HTERT RPE-1 (cell line): ENCODE measurements around the gene GRHPR.

ENCODE experiments used
- in situ Hi-C: fragments of 300-500 bp; cut with MboI; formaldehyde crosslinking; loops from 4 replicates; pipeline ENCODE4 v1.14.3; 2020; ENCODE audit warnings: low sequenced_read_pairs

Gene GRHPR

DNA sequence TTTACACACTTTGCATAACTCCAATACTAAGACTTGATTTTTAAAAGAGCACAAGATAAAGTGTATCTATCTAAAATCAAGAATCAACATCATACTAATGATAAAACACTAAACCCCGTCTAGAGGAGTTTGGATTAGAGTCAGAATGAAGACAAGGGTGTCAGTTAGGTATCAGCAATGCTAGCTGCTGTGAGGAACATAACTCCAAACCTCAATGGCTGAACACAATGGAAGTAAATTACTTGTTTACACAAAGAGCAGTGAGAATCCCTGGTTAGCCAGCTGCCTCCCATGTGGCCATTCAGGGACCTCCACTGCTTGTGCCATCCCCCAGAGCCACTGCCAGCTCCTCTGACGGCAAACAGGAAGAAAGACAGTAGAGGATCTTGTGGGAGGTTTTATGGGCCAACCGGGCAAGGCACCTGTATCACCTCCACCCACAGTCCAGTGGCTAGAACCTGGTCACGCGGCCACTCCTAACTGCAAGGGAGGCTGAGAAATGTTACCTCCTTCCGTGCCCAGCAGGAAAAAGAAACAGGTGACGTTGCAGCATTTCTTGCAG lies 24.0 kb upstream of the GRHPR start:
- in situ Hi-C loops, result no loop called here

DNA sequence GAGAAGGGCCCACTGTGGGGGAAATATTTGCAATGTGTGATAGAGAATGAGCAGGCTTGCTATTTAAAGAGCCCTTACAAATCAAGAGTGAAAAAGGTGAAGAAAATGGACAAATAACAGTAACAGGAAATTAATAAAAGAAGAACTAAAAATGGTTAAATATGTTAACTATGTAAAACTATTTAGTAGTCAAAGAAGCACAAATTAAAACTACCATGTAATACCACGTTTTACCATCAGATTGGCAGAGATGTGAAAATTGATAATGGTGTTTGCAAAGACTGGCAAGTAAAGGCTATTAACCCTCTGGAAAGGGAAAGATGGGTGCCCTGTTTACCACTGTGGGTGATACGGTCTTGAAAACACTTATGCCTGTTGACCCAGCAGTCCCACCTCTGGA lies 23.2 kb upstream of the GRHPR start:
- in situ Hi-C loops, result no loop called here

DNA sequence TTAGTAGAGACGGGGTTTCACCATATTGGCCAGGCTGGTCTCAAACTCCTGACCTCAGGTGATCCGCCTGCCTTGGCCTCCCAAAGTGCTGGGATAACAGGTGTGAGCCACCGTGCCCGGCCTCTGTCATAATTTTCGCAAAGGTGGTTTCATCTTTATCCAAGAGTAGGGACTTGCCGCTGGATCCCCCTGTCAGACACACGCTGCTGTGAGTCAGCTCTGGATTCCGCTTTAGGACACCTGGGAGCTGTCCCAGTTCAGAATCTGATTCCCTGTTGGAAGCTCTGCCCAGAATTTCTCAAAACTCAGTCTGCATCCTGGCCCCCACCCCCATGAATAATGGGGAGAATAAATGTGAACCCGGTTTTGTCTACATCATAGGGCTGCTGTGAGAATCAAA lies 17.9 kb upstream of the GRHPR start:
- in situ Hi-C loops, result no loop called here

DNA sequence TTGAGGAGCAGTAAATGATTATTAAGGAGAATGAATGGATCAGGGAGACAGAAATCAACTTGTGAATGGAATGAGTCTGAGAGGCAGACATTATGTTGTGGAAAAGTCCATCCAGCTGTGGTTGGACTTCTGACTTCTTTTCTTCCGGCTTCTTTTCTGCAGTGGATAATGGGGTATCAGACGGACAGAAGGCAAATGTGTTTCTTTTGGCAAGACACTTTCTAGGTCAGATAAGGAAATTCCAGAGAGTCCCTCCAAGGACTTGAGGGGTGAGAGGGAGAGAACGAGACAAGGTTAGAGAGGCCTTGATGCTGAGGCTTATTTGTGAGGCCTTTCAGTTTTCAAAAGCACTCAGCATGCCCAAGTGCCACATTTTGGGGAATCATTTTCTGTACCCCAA lies 17.1 kb upstream of the GRHPR start:
- in situ Hi-C loops, result no loop called here

DNA sequence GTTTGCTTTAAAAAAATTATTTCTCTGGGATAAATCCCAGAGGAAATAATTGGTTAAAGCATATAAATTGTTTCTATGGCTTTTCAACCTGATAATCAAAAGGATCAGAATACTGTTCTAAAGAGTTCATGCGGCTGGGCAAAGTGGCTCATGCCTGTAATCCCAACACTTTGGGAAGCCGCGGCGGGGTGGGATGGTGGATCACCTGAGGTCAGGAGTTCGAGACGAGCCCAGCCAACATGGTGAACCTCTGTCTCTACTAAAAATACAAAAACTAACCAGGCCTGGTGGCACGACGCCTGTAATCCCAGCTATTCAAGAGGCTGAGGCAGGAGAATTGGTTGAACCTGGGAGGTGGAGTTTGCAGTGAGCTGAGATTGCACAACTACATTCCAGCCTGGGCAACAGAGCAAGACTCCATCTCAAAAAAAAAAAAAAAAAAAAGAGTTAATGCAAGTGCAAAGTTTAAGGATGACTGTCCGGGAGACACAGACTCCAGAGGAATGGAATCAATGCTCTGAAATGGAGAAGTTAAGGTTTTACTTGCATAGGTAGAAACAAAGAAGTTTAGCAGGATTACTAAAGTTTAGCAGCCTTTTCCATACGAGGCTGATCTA lies 16.6 kb upstream of the GRHPR start:
- in situ Hi-C loops, result no loop called here

DNA sequence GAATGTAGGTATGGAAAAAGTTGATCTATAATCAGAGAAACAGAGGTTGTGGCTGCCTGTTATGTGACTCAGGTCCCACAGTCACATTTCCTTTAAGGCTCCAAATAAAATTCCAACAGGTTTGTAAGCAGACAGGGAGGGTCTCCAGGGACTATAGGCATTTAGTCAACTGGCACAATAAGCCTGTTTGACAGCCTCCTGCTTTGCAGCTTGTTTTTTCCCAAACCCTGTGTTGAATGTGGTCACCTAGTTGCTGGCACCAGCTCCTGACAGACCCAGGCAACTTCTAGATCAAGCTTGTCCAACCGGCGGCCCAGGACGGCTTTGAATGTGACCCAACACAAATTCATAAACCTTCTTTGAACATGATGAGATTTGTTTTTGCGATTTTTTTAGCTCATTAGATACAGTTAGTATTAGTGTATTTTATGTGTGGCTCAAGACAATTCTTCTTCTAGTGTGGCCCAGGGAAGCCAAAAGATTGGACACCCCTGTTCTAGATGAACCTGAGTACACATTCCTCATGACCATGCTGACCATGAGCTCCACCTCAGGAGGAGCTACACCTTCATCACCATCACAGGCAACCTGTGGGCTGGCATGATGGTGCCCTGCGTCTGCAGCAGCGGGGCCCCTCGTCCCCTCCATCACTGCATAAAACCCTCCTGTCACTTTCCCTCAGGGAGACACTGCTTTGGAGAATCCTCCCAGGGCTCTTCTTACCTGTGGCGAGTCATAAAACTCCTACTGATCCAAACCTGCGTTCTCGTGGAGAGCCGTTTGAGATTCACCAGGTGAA lies 15.7 kb upstream of the GRHPR start:
- in situ Hi-C loops, result no loop called here

DNA sequence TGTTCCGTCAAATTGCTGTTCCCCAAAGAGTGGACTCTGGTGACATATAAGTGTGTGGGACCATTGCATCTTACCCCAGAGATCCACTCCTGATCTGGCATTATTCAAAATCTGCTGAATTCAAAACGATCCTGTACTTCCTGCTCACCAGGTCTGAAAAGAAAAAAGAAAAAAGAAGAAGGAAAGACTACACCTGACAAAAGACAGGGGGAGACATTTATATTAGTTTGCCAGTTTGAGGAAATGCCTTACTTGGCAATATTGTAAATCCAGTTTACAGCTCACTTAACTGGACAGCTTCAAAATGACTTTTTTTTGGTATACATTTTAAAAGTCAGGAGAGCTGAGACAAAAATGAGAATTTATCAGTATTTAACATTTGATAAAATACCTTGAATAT lies 15.0 kb upstream of the GRHPR start:
- in situ Hi-C loops, result no loop called here

DNA sequence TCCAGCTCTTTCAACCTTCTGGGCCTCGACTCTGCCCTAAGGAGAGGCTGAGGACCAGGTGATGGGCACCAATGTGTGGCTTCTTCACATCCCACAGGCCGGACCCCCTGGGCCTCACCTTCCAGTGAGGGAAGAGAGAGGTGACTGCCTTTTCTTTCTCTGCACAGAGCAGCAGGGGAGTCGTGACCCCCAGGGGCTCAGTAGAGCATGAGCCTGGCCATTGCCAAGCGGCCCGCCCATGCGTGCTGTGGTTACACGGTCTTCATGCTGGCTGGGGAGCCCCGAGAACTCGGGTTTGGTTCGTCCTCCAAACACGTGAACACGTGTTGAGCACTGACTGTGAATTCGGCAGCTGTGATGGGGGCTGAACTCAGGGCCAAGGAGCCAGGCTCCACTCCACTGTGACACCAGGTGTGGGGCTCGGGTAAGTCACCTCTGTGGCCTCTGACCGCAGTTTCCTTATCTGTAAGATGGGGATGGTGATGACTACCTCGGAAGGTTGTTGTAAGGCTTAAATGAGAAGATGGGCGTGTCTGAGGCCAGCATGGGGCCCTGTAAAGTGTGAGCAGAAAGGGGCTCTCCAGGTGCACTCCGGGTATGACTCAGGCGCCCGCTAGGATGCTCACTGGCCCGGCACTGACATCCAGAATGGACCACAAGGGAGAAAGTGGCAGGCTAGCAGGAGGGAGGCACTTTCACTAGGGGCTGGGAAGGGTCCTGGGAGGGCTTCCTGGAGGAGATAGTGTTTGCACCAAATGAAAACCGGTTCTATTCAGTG lies 13.4 kb upstream of the GRHPR start:
- in situ Hi-C loops, result no loop called here

DNA sequence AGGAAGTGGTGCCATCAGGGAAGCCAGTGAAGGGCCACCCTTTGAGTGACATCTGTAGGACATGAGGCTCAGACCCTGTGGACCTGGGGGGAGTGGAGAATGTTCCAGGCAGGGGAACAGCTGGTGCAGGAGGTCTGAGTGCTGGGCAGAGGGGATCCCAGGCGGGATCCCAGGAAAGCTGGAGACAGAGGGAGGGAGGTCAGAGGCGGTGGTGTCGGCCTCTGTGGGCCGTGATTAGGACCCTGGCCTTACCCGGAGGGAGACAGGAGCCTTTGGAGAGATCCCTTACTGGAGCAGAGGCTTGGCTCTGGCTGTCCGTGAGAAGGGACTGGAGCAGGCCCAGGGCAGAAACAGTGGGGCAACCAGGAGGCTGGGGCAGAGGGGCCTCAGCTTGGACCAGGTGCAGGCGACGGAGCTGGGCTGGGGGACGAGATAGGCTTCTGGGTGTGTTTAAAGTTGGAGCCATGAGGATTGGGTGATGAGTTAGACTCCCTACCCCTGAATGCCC lies 12.1 kb upstream of the GRHPR start:
- in situ Hi-C loops, result no loop called here

DNA sequence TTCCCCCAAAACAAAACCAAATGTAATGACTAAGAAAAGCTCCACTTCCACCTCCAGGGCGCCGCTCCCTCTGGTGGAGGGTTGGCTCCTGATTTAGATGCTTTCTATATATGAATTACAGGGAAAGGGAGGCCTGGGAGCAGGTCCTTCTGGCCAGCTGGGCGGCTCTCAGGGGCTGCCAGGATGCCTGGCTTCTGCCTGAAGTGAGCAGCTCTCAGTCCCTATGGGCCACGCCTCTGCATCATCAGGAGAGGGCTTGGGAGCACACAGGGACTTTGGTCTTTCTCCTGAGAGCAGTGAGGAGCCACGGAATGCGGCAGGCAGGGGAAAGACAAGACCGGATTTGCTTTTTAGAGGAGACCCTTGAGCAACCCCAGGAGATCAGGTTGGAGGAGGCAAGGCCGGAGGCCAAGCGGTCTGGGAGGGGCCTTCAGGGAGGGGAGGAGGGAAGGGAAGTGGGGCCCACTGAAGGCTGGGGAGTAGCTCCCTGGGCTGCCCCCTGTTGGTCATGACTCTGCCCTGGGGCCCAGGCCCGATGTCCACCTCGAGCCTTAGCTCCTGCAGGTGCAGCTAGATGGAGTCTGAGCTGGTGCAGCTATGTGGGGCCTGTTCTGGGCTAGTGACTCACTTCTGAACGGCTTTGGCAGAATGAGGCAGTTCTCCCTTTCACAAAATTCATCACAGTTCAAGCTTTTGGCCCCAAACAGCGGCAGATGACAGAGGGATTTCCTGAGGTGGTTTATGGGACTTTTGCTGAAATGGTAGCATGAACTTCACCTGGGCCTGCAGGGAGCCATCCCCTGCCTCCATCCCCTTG lies 11.3 kb upstream of the GRHPR start:
- in situ Hi-C loops, result no loop called here

DNA sequence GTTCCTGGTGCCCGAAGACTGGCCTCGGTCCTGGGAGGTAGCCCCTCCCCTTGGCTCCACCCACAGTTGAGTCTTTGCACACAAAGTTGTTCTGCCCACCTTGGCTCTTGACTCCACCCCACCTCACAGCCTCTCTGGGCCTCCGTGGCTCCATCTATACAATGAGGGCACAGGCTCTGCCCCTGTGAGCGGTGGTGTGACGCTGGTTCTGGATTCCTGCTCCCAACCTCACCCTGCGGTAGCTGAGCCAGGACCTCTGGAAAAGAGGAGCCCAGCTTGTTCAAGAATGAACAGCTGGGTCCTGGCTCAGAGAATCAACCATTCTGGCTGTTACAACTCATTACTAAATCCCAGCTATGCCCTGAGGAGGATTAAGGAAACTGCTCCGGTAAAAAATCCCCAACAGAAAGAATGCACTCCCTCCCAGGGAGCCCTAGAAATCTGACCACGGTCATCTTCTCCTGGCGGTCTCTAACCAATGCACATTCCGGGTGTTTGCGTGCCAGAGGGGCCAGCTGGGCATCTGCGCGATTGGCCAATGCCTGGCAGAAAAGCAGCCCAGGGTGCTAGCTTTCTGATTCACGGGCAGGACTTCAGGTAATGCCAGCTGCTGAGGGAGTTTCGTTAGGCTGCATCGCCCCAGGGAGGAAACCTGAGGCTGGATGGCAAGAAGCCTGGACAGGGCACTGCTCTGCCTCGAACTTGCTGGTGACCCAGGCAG lies 9.9 kb upstream of the GRHPR start:
- in situ Hi-C loops, result no loop called here

DNA sequence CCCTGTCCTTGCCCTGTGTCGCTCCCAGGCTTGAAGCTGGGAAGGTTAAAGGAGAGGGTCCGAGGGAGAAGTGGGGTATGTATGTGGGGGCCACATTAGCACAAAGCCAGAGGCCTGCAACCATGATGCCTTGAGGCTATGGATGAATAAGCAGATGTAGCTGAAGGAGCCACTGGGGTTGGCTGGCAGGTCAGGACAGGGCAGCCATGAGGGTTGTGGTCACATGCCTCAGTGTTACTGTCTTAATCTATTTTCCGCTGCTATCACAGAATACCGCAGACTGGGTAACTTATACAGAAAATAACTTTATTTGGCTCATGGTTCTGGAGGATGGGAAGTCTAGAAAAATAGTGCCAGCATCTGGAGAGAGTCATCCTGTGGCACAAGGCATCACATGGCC lies 9.2 kb upstream of the GRHPR start:
- in situ Hi-C loops, result no loop called here

DNA sequence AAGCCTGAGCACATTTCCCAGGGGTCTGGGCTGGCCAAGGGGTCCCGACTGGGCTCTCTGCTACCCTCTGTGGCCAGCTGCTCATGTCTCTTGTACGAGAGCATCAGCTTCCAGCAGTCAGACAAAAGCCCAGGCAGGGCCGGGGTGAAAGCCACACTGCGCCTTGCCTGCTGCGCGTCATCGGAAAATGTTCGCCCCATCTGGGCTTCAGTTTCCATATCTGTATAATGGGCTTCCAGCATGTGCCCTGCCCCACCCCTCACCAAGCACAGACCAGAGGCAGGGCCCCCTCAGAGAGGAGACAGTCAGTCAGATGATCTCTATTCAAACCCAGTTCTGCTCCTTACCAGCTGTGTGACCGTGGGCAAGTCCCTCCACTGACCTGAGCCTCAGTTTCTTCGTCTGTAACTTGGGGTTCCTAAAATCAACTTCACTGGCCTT lies 8.0 kb upstream of the GRHPR start:
- in situ Hi-C loops, result no loop called here

DNA sequence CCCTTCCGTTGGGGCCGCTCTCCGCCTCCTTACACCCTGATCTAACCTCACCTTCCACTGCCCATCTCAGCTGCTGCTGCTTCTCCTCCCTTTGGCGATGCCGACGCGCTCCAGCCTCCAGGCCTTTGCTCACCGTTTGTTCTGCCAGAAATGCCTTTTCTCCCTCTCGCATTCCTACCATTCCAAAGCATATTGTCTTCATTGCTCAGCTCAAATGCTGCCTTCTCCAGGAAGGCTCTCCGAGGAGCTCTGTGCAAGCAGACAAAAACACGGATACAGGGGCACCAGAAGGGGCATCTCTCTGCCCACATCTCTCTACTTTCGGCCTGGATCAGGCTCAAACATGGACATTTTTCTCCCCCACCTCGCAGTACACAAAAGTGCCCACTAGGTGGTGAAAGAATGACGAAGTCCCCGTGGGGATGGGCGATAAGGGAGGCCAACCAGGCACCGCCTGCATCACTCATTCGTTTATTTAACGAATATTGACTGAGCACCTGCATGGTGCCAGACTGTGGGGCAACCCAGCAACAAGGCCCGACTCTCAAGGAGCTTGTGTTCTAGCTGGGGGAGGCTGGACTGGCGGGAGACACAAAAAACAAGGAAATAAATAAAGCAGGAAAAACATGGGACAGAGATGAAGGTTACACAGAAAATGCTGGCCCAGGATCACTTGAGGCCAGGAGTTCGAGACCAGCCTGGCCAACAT lies 7.3 kb upstream of the GRHPR start:
- in situ Hi-C loops, result no loop called here

DNA sequence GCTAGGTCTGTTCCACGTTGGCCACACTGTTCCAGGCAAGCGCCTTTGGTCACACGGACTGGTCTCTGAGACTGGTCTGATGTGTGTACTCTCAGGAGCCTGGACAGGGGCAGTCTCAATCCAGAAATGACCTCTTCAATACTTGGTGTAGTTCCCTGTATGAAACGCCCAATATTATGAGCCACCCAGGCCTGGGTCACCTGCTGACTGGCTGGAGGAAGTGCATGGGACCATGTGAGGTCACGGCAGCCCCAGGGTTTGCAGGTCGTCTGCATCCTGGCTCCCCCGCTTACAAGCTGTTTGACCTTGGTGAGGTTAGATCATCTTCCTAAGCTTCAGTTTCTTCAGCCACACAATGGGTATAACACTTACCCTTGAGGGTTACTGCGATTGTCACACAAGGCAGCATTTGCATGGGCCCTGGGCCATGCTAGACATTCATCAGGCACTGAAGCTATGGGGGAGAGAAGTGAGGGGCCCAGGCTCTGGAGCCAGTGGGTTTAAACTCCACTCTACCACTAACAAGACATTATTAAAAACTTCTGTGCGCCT lies 5.2 kb upstream of the GRHPR start:
- in situ Hi-C loops, result no loop called here

DNA sequence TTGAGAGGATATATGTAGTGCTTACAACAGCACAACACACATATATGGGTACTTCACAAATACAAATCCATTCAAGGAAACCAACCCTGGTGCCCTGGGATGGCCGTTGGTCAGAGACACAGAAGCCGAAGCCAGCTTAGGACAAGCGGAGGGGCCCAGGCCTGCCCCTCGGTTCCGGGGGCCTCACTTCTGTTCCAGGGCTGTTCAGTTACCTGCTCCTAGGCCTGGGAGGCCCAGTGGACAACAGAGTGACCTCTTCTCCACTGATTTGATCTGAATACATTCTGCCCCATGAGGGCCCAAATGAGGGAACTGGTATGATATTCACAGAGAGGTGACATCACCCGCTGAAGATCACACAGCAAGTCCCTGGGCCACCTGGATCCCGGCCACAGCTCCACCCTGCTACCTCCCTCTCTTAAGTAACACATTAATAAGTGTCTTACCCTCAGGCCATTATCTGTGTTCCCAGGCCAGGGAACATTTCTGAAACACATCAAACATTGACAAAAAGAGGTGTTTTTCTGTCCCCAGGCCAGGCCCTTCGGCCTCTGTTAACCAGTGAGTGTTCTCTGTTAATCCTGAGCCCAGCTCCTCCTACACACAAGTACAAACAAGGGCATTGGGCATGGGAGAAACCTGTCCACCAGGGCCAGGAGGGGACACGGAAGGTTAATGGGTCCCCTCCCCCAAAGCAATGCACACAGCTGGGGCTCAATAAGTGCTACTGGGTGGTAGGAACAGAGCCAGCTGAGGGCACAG lies 4.5 kb upstream of the GRHPR start:
- in situ Hi-C loops, result no loop called here

DNA sequence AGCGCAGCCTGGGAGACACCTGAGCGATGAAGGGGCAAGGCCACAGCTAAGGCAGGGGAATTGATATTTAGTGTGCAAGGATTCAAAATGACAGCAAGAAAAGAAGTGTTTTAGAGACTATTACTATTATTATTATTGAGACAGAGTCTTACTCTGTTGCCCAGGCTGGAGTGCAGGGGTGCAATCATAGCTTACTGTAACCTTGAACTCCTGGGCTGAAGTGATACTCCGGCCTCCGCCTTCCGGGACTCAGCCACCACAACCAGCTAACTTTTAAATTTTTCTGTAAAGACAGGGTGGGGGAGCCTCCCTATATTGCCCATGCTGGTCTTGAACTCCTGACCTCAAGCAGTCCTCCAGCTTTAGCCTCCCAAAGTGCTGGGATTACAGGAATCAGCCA lies 3.3 kb upstream of the GRHPR start:
- in situ Hi-C loops, result no loop called here
